ENCODE results near the gene CSNK2A3.

The CSNK2A3 gene

GRCh38 chr11:11309906-11310305, 43.1 kb downstream of the CSNK2A3 start:
- Histone ChIP-seq H3K4me2 (ENCODE audit: low read depth, low read length, poor library complexity, severe bottlenecking) (no peak overlapping the region), H4K20me1 (ENCODE audit: insufficient read depth, low read length, poor library complexity, severe bottlenecking) (no peaks in the 10 kb centered on the region), H3K9me3 (ENCODE audit: insufficient read depth, low read depth, low read length) (no peaks in the 10 kb centered on the region), H3K79me2 (ENCODE audit: insufficient read depth, low read length) (no peaks in the 10 kb centered on the region), H2AFZ (ENCODE audit: low read length) (no peak overlapping the region), H3K36me3 (ENCODE audit: insufficient read depth, low read length) (no peaks in the 10 kb centered on the region), H3F3A (ENCODE audit: low read depth) (no peaks in the 10 kb centered on the region), H3K4me1 (ENCODE audit: insufficient read depth, low read length, poor library complexity, severe bottlenecking) (peaks cover 14% of the 10 kb centered on the region), H3K4me3 (ENCODE audit: low read length, poor library complexity, severe bottlenecking) (no peak overlapping the region), H3K9ac (ENCODE audit: low read depth, low read length, poor library complexity, severe bottlenecking) (no peak overlapping the region), H3K27me3 (ENCODE audit: insufficient read depth, low read length, poor library complexity, severe bottlenecking) (no peaks in the 10 kb centered on the region), H3K9me2 (replicated peaks; ENCODE audit: low read depth, low read length) (no peaks in the 10 kb centered on the region)
- TF ChIP-seq EZH2phosphoT487 (IDR thresholded peaks at IDR 0.05; ENCODE audit: borderline replicate concordance): no peak

GRCh38 chr11:11308249-11308648, 44.8 kb downstream of the CSNK2A3 start:
- H2AFZ ChIP-seq (ENCODE audit: low read length): no peak overlapping the region
- H3K9ac ChIP-seq (ENCODE audit: low read depth, low read length, poor library complexity, severe bottlenecking): no peak overlapping the region
- no peak for TF ChIP-seq EZH2phosphoT487 (IDR thresholded peaks at IDR 0.05; ENCODE audit: borderline replicate concordance)
- TF ChIP-seq, protein P1, sequence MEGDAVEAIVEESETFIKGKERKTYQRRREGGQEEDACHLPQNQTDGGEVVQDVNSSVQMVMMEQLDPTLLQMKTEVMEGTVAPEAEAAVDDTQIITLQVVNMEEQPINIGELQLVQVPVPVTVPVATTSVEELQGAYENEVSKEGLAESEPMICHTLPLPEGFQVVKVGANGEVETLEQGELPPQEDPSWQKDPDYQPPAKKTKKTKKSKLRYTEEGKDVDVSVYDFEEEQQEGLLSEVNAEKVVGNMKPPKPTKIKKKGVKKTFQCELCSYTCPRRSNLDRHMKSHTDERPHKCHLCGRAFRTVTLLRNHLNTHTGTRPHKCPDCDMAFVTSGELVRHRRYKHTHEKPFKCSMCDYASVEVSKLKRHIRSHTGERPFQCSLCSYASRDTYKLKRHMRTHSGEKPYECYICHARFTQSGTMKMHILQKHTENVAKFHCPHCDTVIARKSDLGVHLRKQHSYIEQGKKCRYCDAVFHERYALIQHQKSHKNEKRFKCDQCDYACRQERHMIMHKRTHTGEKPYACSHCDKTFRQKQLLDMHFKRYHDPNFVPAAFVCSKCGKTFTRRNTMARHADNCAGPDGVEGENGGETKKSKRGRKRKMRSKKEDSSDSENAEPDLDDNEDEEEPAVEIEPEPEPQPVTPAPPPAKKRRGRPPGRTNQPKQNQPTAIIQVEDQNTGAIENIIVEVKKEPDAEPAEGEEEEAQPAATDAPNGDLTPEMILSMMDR (conservative IDR thresholded peaks at IDR 0.05; ENCODE audit: low read length): no peak
- no peaks in the 10 kb centered on the region for H3K27me3 ChIP-seq (ENCODE audit: insufficient read depth, low read length, poor library complexity, severe bottlenecking)
- H3K9me2 ChIP-seq (replicated peaks; ENCODE audit: low read depth, low read length): no peaks in the 10 kb centered on the region
- no peaks in the 10 kb centered on the region for H3K9me3 ChIP-seq (ENCODE audit: insufficient read depth, low read depth, low read length)
- no peaks in the 10 kb centered on the region for H3K36me3 ChIP-seq (ENCODE audit: insufficient read depth, low read length)
- no peaks in the 10 kb centered on the region for H3K79me2 ChIP-seq (ENCODE audit: insufficient read depth, low read length)
- H3F3A ChIP-seq (ENCODE audit: low read depth): no peaks in the 10 kb centered on the region
- no peak overlapping the region for H3K4me3 ChIP-seq (ENCODE audit: low read length, poor library complexity, severe bottlenecking)
- no peaks in the 10 kb centered on the region for H4K20me1 ChIP-seq (ENCODE audit: insufficient read depth, low read length, poor library complexity, severe bottlenecking)
- H3K4me2 ChIP-seq (ENCODE audit: low read depth, low read length, poor library complexity, severe bottlenecking): no peak overlapping the region
- peaks cover 7% of the 10 kb centered on the region for H3K4me1 ChIP-seq (ENCODE audit: insufficient read depth, low read length, poor library complexity, severe bottlenecking)

- no peaks in the 10 kb centered on the region for H3K36me3 ChIP-seq (ENCODE audit: insufficient read depth, low read length)
- no peak overlapping the region for H3K4me3 ChIP-seq (ENCODE audit: low read length, poor library complexity, severe bottlenecking)
- H4K20me1 ChIP-seq (ENCODE audit: insufficient read depth, low read length, poor library complexity, severe bottlenecking): no peaks in the 10 kb centered on the region
- no peaks in the 10 kb centered on the region for H3K79me2 ChIP-seq (ENCODE audit: insufficient read depth, low read length)
- no peaks in the 10 kb centered on the region for H3F3A ChIP-seq (ENCODE audit: low read depth)
- H3K4me2 ChIP-seq (ENCODE audit: low read depth, low read length, poor library complexity, severe bottlenecking): no peak overlapping the region
- peaks cover 4% of the 10 kb centered on the region for H3K4me1 ChIP-seq (ENCODE audit: insufficient read depth, low read length, poor library complexity, severe bottlenecking)
- no peaks in the 10 kb centered on the region for H3K27me3 ChIP-seq (ENCODE audit: insufficient read depth, low read length, poor library complexity, severe bottlenecking)
- H3K9ac ChIP-seq (ENCODE audit: low read depth, low read length, poor library complexity, severe bottlenecking): no peak overlapping the region
- H3K9me2 ChIP-seq (replicated peaks; ENCODE audit: low read depth, low read length): no peaks in the 10 kb centered on the region
- no peak overlapping the region for H2AFZ ChIP-seq (ENCODE audit: low read length)
- TF ChIP-seq EZH2phosphoT487 (IDR thresholded peaks at IDR 0.05; ENCODE audit: borderline replicate concordance): no peak
- TF ChIP-seq, protein P1 (conservative IDR thresholded peaks at IDR 0.05; ENCODE audit: low read length): no peak
- H3K9me3 ChIP-seq (ENCODE audit: insufficient read depth, low read depth, low read length): no peaks in the 10 kb centered on the region
Observed at GRCh38 chr11:11306855-11307254, 46.2 kb downstream of the CSNK2A3 start.

DNA sequence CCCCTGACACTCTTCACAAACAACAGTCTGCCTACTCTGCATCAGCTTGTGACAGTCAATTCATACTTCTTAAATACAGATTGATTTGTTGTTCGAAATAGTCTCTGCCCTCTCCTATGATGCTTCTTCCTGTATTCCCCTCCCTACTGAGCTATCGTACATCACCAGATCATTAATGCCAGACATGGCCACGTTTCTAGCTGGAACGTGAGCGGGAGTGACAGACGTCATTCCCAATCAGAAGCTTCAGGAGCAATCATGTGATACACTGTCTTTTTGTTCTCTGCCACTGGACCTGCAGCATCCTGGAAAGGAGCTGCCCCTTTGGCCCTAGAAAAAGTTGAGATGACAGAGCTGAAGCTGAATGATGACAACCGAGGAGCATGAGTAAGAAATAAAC, 48.5 kb downstream of the CSNK2A3 start:
- H3F3A ChIP-seq (ENCODE audit: low read depth): no peaks in the 10 kb centered on the region
- H3K9me3 ChIP-seq (ENCODE audit: insufficient read depth, low read depth, low read length): no peaks in the 10 kb centered on the region
- H2AFZ ChIP-seq (ENCODE audit: low read length): no peak overlapping the region
- H3K4me3 ChIP-seq (ENCODE audit: low read length, poor library complexity, severe bottlenecking): no peak overlapping the region
- no peak overlapping the region for H3K9ac ChIP-seq (ENCODE audit: low read depth, low read length, poor library complexity, severe bottlenecking)
- H3K4me2 ChIP-seq (ENCODE audit: low read depth, low read length, poor library complexity, severe bottlenecking): no peak overlapping the region
- H3K79me2 ChIP-seq (ENCODE audit: insufficient read depth, low read length): no peaks in the 10 kb centered on the region
- no peaks in the 10 kb centered on the region for H3K27me3 ChIP-seq (ENCODE audit: insufficient read depth, low read length, poor library complexity, severe bottlenecking)
- no peaks in the 10 kb centered on the region for H3K36me3 ChIP-seq (ENCODE audit: insufficient read depth, low read length)
- H3K4me1 ChIP-seq (ENCODE audit: insufficient read depth, low read length, poor library complexity, severe bottlenecking): no peaks in the 10 kb centered on the region
- TF ChIP-seq EZH2phosphoT487 (IDR thresholded peaks at IDR 0.05; ENCODE audit: borderline replicate concordance): no peak
- TF ChIP-seq, protein P1 (conservative IDR thresholded peaks at IDR 0.05; ENCODE audit: low read length): no peak
- H4K20me1 ChIP-seq (ENCODE audit: insufficient read depth, low read length, poor library complexity, severe bottlenecking): no peaks in the 10 kb centered on the region
- no peaks in the 10 kb centered on the region for H3K9me2 ChIP-seq (replicated peaks; ENCODE audit: low read depth, low read length)

All from Loucy (cell line).